Spleen (tissue), 11 donors: ENCODE measurements around the gene SLC6A5. TPM values are rescaled to one million over a fixed set of nuclear protein-coding genes. Genes with fewer than 3 reads are reported as not detected.

ENCODE experiments used
- DNase-seq: peaks from one replicate; pipeline ENCODE4 v3.0.0-alpha.2; 2020
- H3K27ac ChIP-seq, 8 donors: fragments of 200-600 bp; sonication (generic) in 7 of 8; 1 replicate in 4 of 8; 2 replicates in 4 of 8; pipeline versions ENCODE4 v1.5.0 to v1.8.0; 2016 to 2021; ENCODE audit warnings: inconsistent platforms in 4 of 8, mild to moderate bottlenecking in 4 of 8, moderate library complexity in 1 of 8
- H3K27me3 ChIP-seq, 7 donors: fragments of 200-600 bp; sonication (generic) in 6 of 7; replicated peaks in 1 of 7; 1 replicate in 4 of 7; 2 replicates in 3 of 7; pipeline versions ENCODE4 v1.5.0 to v1.8.0; 2016 to 2021; ENCODE audit warnings: inconsistent platforms in 3 of 7, mild to moderate bottlenecking in 1 of 7
- H3K36me3 ChIP-seq, 6 donors: fragments of 200-600 bp; sonication (generic) in 5 of 6; 1 replicate in 4 of 6; 2 replicates in 2 of 6; pipeline versions ENCODE4 v1.5.0 to v1.8.0; 2016 to 2021; ENCODE audit warnings: inconsistent platforms in 2 of 6
- H3K4me1 ChIP-seq, 6 donors: fragments of 200-600 bp; sonication (generic) in 5 of 6; 1 replicate in 3 of 6; 2 replicates in 3 of 6; pipeline versions ENCODE4 v1.5.0 to v1.8.0; 2016 to 2021; ENCODE audit warnings: inconsistent platforms in 3 of 6
- H3K4me3 ChIP-seq, 8 donors: fragments of 200-600 bp; sonication (generic) in 7 of 8; 1 replicate in 4 of 8; 2 replicates in 4 of 8; pipeline versions ENCODE4 v1.5.0 to v1.8.0; 2016 to 2021; ENCODE audit warnings: inconsistent platforms in 4 of 8, mild to moderate bottlenecking in 4 of 8, moderate library complexity in 2 of 8
- H3K9me3 ChIP-seq, 8 donors: fragments of 200-600 bp; sonication (generic) in 7 of 8; 1 replicate in 4 of 8; 2 replicates in 4 of 8; pipeline versions ENCODE4 v1.5.0 to v1.8.0; 2016 to 2021; ENCODE audit warnings: inconsistent platforms in 4 of 8
- CTCF ChIP-seq, 11 experiments: fragments of 200-600 bp in 7 of 11; fragments of 450-650 bp in 4 of 11; sonication (generic) in 4 of 11; IDR thresholded peaks in 8 of 11; conservative IDR thresholded peaks in 3 of 11; 1 replicate in 7 of 11; 2 replicates in 4 of 11; pipeline versions ENCODE4 v1.4.0 to v1.8.0; 2016 to 2021; ENCODE audit warnings: antibody characterized with exemption in 11 of 11, inconsistent platforms in 4 of 11, mild to moderate bottlenecking in 1 of 11
- POLR2A ChIP-seq, 3 donors: fragments of 450-650 bp; IDR thresholded peaks; one replicate each; pipeline ENCODE4 v1.5.1; 2017; ENCODE audit warnings: antibody characterized with exemption in 3 of 3, mild to moderate bottlenecking in 1 of 3
- POLR2AphosphoS5 ChIP-seq, 3 donors: sonication (generic); formaldehyde crosslinking; IDR thresholded peaks; one replicate each; pipeline ENCODE4 v1.5.1; 2017; ENCODE audit warnings: antibody characterized with exemption in 3 of 3
- WGBS, 5 donors: extraction: QIAGEN DNeasy Blood & Tissue Kit in 3 of 5; methylation state at CpG; one replicate each; pipeline versions ENCODE4 v1.1.5 to v1.1.7; 2013 to 2018; 5-methylcytosine and 5-hydroxymethylcytosine counted together
- intact Hi-C: fragments of 100-400 bp; cut with DNase I; formaldehyde crosslinking; loops from one replicate; pipeline ENCODE4 v1.15.0; 2023; ENCODE audit warnings: low total_unique reads
- polyA plus RNA-seq, 3 donors: library from polyadenylated mRNA; stranded (reverse); fragments of 200-250 nt; gene quantifications; one replicate each; pipeline ENCODE4 v1.2.1, GENCODE V29; 2013
- total RNA-seq, 7 donors: library from RNA; depleted of rRNA in 3 of 7; stranded (reverse); fragments of >200 nt in 3 of 7; fragmentation: NEBNext Ultra II Directional in 4 of 7; extraction: Animal tissue kit (Norgen Biotek cat#: 25700) in 4 of 7; gene quantifications; one replicate each; pipeline versions ENCODE4 v1.1.0 to v1.2.1, GENCODE V29; 2016 to 2021
- donor health status: healthy with polysubstance abuse.
- donor health status: DM: no; HTN: no; CAD: no; lungs with moderate emphysema.
- donor health status: DM: no; HTN: no; CAD: no.
- donor health status: Bipolar disorder and iron deficiency.
- donor health status: healthy.
- donor health status: DM: no; HTN: no; CAD: no.
- donor health status: DM: yes; HTN: yes; CAD: no.

SLC6A5 gene
- total and polyA plus RNA-seq, 10 donors = not detected

GRCh38 chr11:20600551-20600950 is 1.1 kb downstream of the SLC6A5 start:
- intact Hi-C loops = no loop called here
- H3K36me3 ChIP-seq = no peaks in the 10 kb centered on the region
- no peak overlapping the region for H3K4me3 ChIP-seq
- peaks cover 9 to 100% (median 96%) of the 10 kb centered on the region in 7 donors for H3K27me3 ChIP-seq
- H3K27ac ChIP-seq = no peak overlapping the region
- 14 to 29% (median 18%) methylated on average over 7 of the region's 7 CpGs for WGBS, 5 donors
- H3K4me1 ChIP-seq = peaks cover 0 to 14% (median 4%) of the 10 kb centered on the region in 6 donors
- DNase-seq = no peak
- H3K9me3 ChIP-seq = no peaks in the 10 kb centered on the region
- TF ChIP-seq POLR2AphosphoS5 (IDR thresholded peaks at IDR 0.05) (no peak), POLR2A (IDR thresholded peaks at IDR 0.05) (no peak), CTCF (IDR thresholded peaks at IDR 0.05 in 8 of 11, conservative IDR thresholded peaks at IDR 0.05 in 3 of 11) (no peak)

DNA sequence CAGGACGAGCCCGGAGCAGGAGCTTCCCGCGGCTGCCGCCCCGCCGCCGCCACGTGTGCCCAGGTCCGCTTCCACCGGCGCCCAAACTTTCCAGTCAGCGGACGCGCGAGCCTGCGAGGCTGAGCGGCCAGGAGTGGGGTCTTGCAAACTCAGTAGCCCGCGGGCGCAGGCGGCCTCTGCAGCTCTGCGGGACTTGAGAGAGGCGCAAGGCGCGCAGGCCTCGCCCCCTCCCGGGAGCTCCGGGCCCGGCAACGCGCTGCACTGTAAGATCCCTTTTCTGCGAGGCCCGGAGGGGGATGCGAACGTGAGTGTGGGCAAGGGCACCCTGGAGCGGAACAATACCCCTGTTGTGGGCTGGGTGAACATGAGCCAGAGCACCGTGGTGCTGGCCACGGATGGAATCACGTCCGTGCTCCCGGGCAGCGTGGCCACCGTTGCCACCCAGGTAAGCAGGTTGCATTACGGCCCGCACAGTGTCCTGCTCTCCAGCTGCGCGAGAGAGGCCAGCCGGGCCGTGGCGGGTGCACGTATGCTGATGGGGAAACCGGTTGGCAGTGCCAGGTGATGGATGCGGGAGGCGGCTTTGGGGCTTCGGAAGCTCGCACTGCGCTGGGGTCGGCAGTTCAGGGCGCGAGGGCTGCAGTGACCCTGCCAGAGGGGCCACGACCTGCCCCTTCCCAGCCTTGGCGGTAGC is 2.0 kb downstream of the SLC6A5 start:
- H3K9me3 ChIP-seq = no peaks in the 10 kb centered on the region
- H3K36me3 ChIP-seq = no peaks in the 10 kb centered on the region
- TF ChIP-seq POLR2AphosphoS5 (IDR thresholded peaks at IDR 0.05) (no peak), CTCF (IDR thresholded peaks at IDR 0.05 in 8 of 11, conservative IDR thresholded peaks at IDR 0.05 in 3 of 11) (no peak), POLR2A (IDR thresholded peaks at IDR 0.05) (no peak)
- peaks cover 0 to 17% (median 4%) of the 10 kb centered on the region in 6 donors for H3K4me1 ChIP-seq
- intact Hi-C loops = no loop called here
- WGBS, 5 donors = 4 to 8% (median 7%) methylated on average over 33 to 63 of the region's 63 CpGs
- H3K27me3 ChIP-seq = peaks cover 9 to 100% (median 95%) of the 10 kb centered on the region in 7 donors
- H3K27ac ChIP-seq = no peak overlapping the region
- H3K4me3 ChIP-seq = no peak overlapping the region
- no peak for DNase-seq

GRCh38 chr11:20604295-20604803 is 4.9 kb downstream of the SLC6A5 start:
- H3K4me1 ChIP-seq = peaks cover 0 to 8% (median 0%) of the 10 kb centered on the region in 6 donors
- no peaks in the 10 kb centered on the region for H3K9me3 ChIP-seq
- intact Hi-C loops = no loop called here
- H3K27me3 ChIP-seq = peaks cover 7 to 100% (median 70%) of the 10 kb centered on the region in 7 donors
- no peak for DNase-seq
- H3K27ac ChIP-seq = no peak overlapping the region
- TF ChIP-seq POLR2A (IDR thresholded peaks at IDR 0.05) = no peak
- TF ChIP-seq CTCF (IDR thresholded peaks at IDR 0.05 in 8 of 11, conservative IDR thresholded peaks at IDR 0.05 in 3 of 11) = no peak
- H3K36me3 ChIP-seq = no peaks in the 10 kb centered on the region
- 8 to 41% (median 11%) methylated on average over 23 to 25 of the region's 25 CpGs for WGBS, 5 donors
- H3K4me3 ChIP-seq = no peak overlapping the region

GRCh38 chr11:20604864-20605601 is 5.6 kb downstream of the SLC6A5 start:
- TF ChIP-seq CTCF (IDR thresholded peaks at IDR 0.05 in 8 of 11, conservative IDR thresholded peaks at IDR 0.05 in 3 of 11) (no peak), POLR2A (IDR thresholded peaks at IDR 0.05) (no peak), POLR2AphosphoS5 (IDR thresholded peaks at IDR 0.05) (no peak)
- no peaks in the 10 kb centered on the region for H3K36me3 ChIP-seq
- H3K27me3 ChIP-seq = peaks cover 7 to 100% (median 68%) of the 10 kb centered on the region in 7 donors
- DNase-seq = no peak
- WGBS, 5 donors = 11 to 26% (median 12%) methylated on average over 26 to 27 of the region's 27 CpGs
- no peak overlapping the region for H3K27ac ChIP-seq
- no peak overlapping the region for H3K4me3 ChIP-seq
- no peaks in the 10 kb centered on the region for H3K9me3 ChIP-seq
- intact Hi-C loops = no loop called here
- peaks cover 0 to 13% (median 2%) of the 10 kb centered on the region in 6 donors for H3K4me1 ChIP-seq
